GM12892 (cell line): Measurements from ENCODE around the gene FAM177B.

ENCODE experiments used
- POLR2A ChIP-seq: IDR thresholded peaks from 2 replicates; pipeline ENCODE4 v1.6.1; 2011; ENCODE audit warnings: low read depth, low read length, control low read depth
- POLR2AphosphoS5 ChIP-seq: IDR thresholded peaks from 2 replicates; pipeline ENCODE4 v1.6.1; 2011; ENCODE audit warnings: low read depth, low read length, control low read depth
- TAF1 ChIP-seq: IDR thresholded peaks from 2 replicates; pipeline ENCODE4 v1.6.1; 2011; ENCODE audit warnings: low read depth, mild to moderate bottlenecking, control low read depth, low read length, borderline replicate concordance

DNA sequence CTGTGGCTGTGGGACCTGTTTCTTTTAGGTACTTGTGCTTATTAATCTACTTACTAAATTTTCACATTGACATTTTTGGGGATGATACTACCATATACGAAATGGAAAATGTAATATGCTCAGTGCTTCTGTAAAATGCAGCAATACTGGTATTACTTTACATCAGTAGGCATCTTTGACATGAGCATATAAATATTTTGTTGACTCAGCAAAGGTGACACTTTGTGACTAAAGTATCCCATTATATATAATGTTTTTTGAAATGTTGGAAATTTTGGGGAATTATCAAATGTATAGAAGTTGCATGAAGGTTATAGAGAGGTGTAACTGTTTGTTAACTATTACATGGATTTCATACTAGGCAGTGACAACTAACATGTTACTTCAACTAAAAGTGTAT lies 2.3 kb upstream of the FAM177B start:
- TF ChIP-seq POLR2A (no peak), POLR2AphosphoS5 (no peak), TAF1 (no peak)
